GM12892 (cell line): ENCODE data around the gene IRX2.

ENCODE experiments used
- POLR2A ChIP-seq: IDR thresholded peaks from 2 replicates; pipeline ENCODE4 v1.6.1; 2011; ENCODE audit warnings: low read depth, low read length, control low read depth
- POLR2AphosphoS5 ChIP-seq: IDR thresholded peaks from 2 replicates; pipeline ENCODE4 v1.6.1; 2011; ENCODE audit warnings: low read depth, low read length, control low read depth
- TAF1 ChIP-seq: IDR thresholded peaks from 2 replicates; pipeline ENCODE4 v1.6.1; 2011; ENCODE audit warnings: low read depth, mild to moderate bottlenecking, control low read depth, low read length, borderline replicate concordance

DNA sequence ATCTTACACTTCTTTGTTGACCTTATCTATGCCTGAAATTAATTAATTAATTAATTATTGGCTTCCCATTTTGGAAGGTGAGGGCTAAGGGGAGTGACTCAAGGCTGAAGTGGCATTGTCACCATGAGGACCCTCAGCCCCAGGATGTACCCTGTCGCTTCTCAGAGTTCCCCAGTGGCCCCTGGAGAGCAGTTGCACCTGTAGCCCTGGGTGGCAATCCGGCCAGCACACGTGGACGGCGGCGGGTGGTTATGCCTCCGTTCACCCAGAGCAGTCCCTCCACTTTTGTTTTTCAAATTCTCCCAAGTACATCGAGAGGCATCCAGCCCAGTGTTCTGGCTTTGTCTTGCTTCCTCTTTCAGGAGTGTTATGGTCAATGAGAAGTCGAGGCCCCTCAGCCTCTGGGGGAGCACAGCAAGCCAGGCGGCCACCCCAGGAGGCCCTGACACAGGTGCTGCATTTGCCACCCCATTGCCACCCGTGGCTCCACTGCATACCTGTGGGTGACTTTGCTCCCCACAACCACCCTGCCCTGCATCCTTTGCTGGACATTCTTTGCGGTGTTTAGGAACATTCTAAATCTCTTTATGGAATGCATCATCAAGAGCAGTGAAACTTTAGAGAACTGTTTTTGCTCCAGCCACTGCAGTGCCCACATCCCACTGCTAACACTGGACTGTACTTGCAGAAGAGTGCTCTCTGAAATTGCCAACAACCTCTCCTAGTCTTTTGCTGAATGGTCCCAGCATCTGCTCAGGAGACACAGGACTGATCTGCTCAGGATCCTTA, 11.5 kb upstream of the IRX2 start:
- TF ChIP-seq POLR2A, result no peak
- TF ChIP-seq POLR2AphosphoS5, result no peak
- TF ChIP-seq TAF1, result no peak
